Mesodermal cell (in vitro differentiated cells): ENCODE measurements around the gene MICU1. TPM values are rescaled to one million over a fixed set of nuclear protein-coding genes. Genes with fewer than 3 reads are reported as not detected.
"Not testable (repeated sequence)": the region's sequence is repeated elsewhere in the genome, so short reads cannot be mapped to it uniquely, and the experiment has no call there.

Source experiments
- H3K27ac ChIP-seq: 2 replicates; pipeline ENCODE4 v1.7.0; 2013; ENCODE audit warnings: mild to moderate bottlenecking, low read depth, low read length, moderate library complexity; ENCODE audit not compliant: severe bottlenecking
- H3K36me3 ChIP-seq: 2 replicates; pipeline ENCODE4 v1.7.1; 2013; ENCODE audit warnings: mild to moderate bottlenecking, low read length, moderate library complexity; ENCODE audit not compliant: control insufficient read depth, insufficient read depth
- H3K4me1 ChIP-seq: one replicate; pipeline ENCODE4 v1.7.1; 2013; ENCODE audit warnings: mild to moderate bottlenecking, low read length; ENCODE audit not compliant: insufficient read depth, control insufficient read depth, poor library complexity, severe bottlenecking
- H3K4me3 ChIP-seq: 2 replicates; pipeline ENCODE4 v1.7.0; 2013; ENCODE audit warnings: low read length, control low read depth, mild to moderate bottlenecking; ENCODE audit not compliant: insufficient read depth, poor library complexity, severe bottlenecking; ENCODE audit errors: extremely low read depth
- H3K9me3 ChIP-seq: 2 replicates; pipeline ENCODE4 v1.7.1; 2013; ENCODE audit warnings: mild to moderate bottlenecking, low read length, moderate library complexity; ENCODE audit not compliant: control insufficient read depth
- WGBS, 2 experiments: methylation state at CpG; one replicate each; pipeline ENCODE4 v1.1.5; 2013; ENCODE audit warnings: missing lambda C conversion rate in 2 of 2; ENCODE audit not compliant: insufficient coverage in 2 of 2; 5-methylcytosine and 5-hydroxymethylcytosine counted together
- polyA plus RNA-seq, 2 experiments: library from polyadenylated mRNA; stranded (reverse); fragments of 50-300 nt; gene quantifications; one replicate each; pipeline ENCODE4 v1.2.3, GENCODE V29; 2013

Gene MICU1, protein sequence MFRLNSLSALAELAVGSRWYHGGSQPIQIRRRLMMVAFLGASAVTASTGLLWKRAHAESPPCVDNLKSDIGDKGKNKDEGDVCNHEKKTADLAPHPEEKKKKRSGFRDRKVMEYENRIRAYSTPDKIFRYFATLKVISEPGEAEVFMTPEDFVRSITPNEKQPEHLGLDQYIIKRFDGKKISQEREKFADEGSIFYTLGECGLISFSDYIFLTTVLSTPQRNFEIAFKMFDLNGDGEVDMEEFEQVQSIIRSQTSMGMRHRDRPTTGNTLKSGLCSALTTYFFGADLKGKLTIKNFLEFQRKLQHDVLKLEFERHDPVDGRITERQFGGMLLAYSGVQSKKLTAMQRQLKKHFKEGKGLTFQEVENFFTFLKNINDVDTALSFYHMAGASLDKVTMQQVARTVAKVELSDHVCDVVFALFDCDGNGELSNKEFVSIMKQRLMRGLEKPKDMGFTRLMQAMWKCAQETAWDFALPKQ
- 52.3 TPM for polyA plus RNA-seq (2013, experiment 1 of 2)
- polyA plus RNA-seq (2013, experiment 2 of 2), result 49.8 TPM

DNA sequence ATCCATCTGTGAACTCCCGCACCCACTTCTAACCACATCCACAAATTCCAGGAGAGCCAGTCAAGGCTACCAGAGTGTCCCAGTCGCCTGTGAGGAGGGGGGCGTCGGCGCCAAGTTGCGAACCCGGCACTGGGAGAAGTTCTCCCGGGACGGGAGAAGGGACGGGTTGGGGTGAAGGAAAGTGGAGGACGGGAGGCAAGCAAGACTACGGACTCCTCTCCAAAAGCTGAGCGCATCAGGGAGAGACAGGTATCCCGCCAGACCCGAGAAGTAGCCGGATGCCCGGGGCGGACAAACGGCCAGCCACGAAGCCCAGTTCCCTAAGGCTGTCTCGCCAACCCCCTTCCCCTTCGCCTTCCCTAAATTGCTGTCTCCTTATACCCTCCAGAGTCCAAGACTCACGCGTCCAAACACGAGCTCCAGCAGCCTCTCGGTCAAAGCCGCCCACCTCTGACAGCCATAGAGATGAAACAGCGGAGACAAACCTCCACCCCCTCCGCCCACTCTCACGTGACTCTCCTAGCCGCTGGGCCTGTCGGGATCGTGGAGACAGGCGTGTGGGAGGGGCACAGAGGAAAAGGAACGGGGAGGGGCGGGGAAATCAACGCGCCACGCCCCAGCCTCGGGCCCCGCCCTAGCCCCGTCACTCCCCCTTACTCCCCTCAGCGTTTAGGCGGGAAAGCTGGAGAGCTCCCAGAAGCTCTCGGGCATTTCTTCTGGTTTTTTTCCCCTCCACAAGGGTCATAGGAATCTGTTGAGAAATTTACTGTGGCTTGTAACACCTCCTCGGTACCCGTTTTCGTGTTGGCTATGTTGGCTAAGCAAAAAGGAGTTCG lies at the start of gene MICU1:
TSS of gene MICU1 (minus strand) at position 472 of the 836 bp plus-strand sequence. CDS start 59,286 bp downstream, outside the sequence.
- Histone ChIP-seq H3K9me3 (no peaks in the 10 kb centered on the region), H3K4me1 (no peaks in the 10 kb centered on the region), H3K36me3 (no peaks in the 10 kb centered on the region), H3K4me3 (peak within 1 kb of the TSS; percentile 96), H3K27ac (peak within 1 kb of the TSS; percentile 73)
- 0 to 2% methylated on average over 19 to 32 of the region's 49 CpGs for WGBS, 2 experiments

DNA sequence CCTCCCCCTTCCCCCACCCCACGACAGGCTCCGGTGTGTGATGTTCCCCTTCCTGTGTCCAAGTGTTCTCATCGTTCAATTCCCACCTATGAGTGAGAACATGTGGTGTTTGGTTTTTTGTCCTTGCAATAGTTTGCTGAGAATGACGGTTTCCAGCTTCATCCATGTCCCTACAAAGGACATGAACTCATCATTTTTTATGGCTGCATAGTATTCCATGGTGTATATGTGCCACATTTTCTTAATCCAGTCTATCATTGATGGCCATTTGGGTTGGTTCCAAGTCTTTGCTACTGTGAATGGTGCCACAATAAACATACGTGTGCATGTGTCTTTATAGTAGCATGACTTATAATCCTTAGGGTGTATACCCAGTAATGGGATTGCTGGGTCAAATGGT lies 48.3 kb upstream of the MICU1 start:
- H3K4me3 ChIP-seq, H3K4me1 ChIP-seq, H3K27ac ChIP-seq, H3K36me3 ChIP-seq, H3K9me3 ChIP-seq: not testable (repeated sequence)
- 100% methylated on average over 1 to 2 of the region's 5 CpGs for WGBS, 2 experiments

DNA sequence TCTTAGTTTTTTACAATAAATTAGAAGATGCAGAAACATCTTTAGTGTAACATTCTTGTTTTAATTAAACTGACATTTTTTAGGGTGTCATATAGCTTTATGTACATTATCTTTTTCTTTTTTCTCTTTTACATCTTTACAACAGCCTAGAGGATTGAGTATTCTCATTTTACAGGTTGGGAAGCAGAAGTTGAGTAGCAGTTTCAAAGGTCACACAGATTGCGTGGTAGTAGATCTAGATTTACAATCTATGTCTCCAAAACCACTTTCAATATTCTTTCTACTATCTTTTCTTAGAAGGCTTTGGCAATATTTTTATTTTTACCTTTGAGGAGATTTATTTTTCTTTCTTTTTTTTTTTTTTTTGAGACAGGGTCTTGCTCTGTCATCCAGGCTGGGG lies 47.4 kb upstream of the MICU1 start:
- peaks cover 5% of the 10 kb centered on the region for H3K4me1 ChIP-seq
- WGBS, 2 experiments, result no CpG with 5 or more reads among the region's 1 CpG
- H3K27ac ChIP-seq, result no peak overlapping the region
- no peaks in the 10 kb centered on the region for H3K9me3 ChIP-seq
- H3K4me3 ChIP-seq, result no peak overlapping the region
- no peaks in the 10 kb centered on the region for H3K36me3 ChIP-seq

DNA sequence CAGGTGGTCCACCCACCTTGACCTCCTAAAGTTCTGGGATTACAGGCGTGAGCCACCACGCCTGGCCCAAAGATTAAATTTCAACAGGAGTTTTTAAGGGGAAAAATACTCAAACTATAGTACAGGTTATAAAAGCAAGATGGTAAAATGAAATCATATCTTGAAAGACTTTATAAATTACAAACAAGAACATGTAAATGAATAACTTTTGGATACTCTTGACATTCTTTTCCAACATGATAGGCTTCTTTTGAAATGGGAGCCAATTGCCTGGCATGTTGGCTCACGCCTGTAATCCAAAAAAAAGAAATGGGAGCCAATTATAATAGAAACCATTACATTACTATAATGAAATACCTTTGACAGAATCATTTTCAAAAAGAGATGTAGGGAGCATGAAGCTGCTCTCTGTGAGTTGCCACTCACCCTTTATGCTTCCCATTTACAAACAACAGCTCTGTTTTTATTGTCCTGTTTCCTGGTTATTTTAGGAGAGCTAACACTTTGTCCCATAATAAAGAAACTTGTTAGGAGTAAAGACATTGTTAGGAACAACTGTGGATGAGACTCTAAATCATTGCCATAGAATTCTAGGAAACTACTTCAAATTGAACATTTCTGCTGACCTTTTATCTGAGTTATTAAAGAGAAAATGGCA lies 41.5 kb upstream of the MICU1 start:
- no peaks in the 10 kb centered on the region for H3K9me3 ChIP-seq
- H3K36me3 ChIP-seq, result no peaks in the 10 kb centered on the region
- 100% methylated on average over 1 of the region's 3 CpGs; no CpG with 5 or more reads in 1 of the 2 experiments for WGBS, 2 experiments
- no peak overlapping the region for H3K27ac ChIP-seq
- no peaks in the 10 kb centered on the region for H3K4me1 ChIP-seq
- H3K4me3 ChIP-seq, result no peak overlapping the region

DNA sequence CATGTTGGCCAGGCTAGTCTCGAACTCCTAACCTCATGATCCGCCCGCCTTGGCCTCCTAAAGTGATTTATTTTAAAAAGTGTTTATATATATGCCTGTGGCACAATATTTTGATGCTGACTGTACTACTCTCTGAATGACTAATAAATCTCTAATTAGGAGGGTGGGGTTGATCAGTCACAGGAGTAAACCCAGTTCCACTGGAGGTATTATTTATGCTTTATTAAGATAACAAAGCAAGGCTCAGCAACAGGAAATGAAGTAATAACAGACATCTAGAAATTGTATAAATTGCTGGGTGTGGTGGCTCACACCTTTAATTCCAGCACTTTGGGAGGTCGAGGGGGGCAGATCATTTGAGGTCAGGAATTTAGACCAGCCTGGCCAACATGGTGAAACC lies 40.0 kb upstream of the MICU1 start:
- no peak overlapping the region for H3K27ac ChIP-seq
- H3K4me3 ChIP-seq, result no peak overlapping the region
- no peaks in the 10 kb centered on the region for H3K36me3 ChIP-seq
- 90% methylated on average over 4 of the region's 4 CpGs; no CpG with 5 or more reads in 1 of the 2 experiments for WGBS, 2 experiments
- H3K9me3 ChIP-seq, result no peaks in the 10 kb centered on the region
- H3K4me1 ChIP-seq, result no peaks in the 10 kb centered on the region

DNA sequence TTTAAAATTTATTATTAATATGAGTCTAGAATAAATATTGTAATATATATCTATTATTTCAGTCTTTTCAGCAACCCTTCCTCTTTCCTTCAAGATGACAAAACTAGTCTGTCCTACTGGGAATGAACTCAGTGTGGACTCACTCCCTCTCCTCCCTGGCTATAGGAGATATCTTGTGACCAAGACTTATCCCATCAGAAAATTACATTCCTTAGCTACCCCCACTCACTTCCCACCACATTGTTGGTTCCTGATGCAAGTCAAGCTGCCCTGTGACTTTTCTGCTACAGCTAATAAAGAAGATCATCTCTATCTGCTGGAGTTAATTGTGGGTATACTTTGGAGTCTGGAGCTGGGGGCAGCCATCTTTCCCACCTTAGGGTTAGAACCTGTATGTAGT lies 38.1 kb upstream of the MICU1 start:
- Histone ChIP-seq H3K36me3 (no peaks in the 10 kb centered on the region), H3K4me1 (no peaks in the 10 kb centered on the region), H3K27ac (no peak overlapping the region), H3K9me3 (no peaks in the 10 kb centered on the region), H3K4me3 (no peak overlapping the region)

DNA sequence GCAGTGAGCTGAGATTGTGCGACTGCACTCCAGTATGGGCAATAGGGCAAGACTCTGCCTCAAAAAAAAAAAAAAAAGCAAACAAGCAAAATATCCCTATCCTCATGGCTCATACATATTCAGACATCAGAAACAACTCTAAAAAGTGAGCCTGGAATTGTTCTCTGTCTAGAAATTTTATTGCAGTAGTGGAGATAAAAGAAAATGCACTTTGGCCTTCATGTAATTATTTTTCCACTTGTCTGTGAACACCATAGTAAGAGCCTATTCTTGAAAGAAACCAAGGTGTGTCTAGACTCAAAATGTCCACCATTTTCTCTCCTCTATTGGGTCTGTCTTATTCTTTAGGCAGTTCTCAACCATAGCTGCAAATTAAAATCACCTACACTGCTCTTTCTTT lies 35.6 kb upstream of the MICU1 start:
- Histone ChIP-seq H3K9me3 (no peaks in the 10 kb centered on the region), H3K27ac (no peak overlapping the region), H3K36me3 (no peaks in the 10 kb centered on the region), H3K4me3 (no peak overlapping the region), H3K4me1 (no peaks in the 10 kb centered on the region)
- no CpG with 5 or more reads among the region's 1 CpG for WGBS, 2 experiments

DNA sequence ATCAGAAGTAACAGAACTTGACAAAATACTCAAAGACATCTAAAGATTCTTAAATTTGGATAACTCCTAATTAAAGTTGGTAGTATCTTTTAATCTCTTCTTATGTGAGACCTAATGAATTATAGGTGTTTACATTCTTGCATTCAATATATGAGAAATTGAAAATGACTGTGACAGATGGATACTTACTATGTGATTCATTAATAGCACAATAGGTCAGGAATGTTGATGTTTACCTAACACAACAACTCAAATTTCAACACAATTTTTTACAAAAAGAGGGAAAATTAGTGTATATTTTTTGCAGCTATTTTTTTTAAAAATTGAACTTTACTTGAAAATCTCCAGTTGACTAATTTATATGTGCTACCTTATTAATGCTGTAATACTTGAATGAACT lies 34.3 kb upstream of the MICU1 start:
- Histone ChIP-seq H3K4me1 (no peaks in the 10 kb centered on the region), H3K27ac (no peak overlapping the region), H3K36me3 (no peaks in the 10 kb centered on the region), H3K9me3 (no peaks in the 10 kb centered on the region), H3K4me3 (no peak overlapping the region)

DNA sequence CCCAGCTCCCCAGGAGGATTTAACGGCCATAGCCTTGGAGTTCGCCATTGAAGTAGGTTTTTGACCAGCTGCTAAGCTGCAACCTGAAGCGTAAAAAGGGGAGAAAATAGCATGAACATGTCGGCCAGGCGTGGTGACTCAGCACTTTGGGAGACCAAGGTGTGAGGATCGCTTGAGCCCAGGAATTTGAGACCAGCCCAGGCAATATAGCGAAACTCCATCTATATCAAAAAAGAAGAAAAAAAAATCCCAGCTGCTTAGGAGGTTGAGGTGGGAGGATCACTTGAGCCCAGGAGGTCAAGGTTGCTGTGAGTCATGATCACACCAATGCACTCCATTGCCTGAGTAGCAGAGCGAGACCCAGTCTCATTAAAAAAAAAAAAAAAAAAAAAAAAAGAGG lies 33.8 kb upstream of the MICU1 start:
- Histone ChIP-seq H3K9me3 (no peaks in the 10 kb centered on the region), H3K4me1 (no peaks in the 10 kb centered on the region), H3K27ac (no peak overlapping the region), H3K36me3 (no peaks in the 10 kb centered on the region), H3K4me3 (no peak overlapping the region)
- 85 to 96% methylated on average over 4 to 6 of the region's 8 CpGs for WGBS, 2 experiments

DNA sequence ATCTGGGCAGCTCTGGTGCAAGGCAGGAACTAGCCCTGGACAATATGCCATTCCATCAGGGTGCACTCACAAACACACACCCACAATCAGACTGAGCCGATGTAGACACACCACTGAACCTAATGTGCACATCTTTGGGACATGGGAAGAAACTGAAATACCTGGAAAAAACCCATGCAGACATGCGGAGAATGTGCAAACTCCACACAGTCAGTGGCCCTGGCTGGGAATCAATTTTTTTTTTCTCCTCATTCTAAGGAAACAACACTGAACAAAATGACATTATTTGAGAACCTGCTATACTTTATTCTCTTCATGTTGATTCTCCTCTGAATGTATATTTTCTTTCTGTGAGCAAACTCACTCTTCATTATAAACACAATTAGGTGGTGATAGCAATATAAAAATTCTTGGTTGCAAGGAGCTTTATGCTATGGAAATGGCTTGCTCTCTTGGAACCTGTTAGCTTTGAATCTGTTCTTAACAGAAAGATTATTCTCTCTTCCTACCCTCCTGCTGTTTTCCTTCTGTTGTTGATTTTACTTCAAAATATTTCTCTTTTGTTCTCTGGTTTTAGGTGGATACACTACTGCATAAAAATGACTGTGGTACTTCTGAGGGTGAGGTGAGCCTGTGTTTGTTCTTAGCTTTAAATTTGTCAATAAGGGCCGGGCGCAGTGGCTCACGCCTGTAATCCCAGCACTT lies 33.0 kb upstream of the MICU1 start:
- Histone ChIP-seq H3K4me1 (no peaks in the 10 kb centered on the region), H3K36me3 (no peaks in the 10 kb centered on the region), H3K4me3 (no peak overlapping the region), H3K27ac (no peak overlapping the region), H3K9me3 (no peaks in the 10 kb centered on the region)
- 63 to 100% methylated on average over 1 to 5 of the region's 5 CpGs for WGBS, 2 experiments
